CD4-positive, alpha-beta T cell treated with Interleukin-15 for 1 hour (primary cell): ENCODE data around the gene PLEKHG7.

Experiments
- DNase-seq: peaks from one replicate; pipeline ENCODE4 v3.0.0-alpha.2; 2020

Gene PLEKHG7

GRCh38 chr12:92814584-92814983 lies 111.8 kb downstream of the PLEKHG7 start:
- no peak for DNase-seq

- no peak for DNase-seq
Observed at GRCh38 chr12:92821142-92821541, 118.4 kb downstream of the PLEKHG7 start.
